Measurements from ENCODE around the gene NSUN3.

NSUN3 gene

DNA sequence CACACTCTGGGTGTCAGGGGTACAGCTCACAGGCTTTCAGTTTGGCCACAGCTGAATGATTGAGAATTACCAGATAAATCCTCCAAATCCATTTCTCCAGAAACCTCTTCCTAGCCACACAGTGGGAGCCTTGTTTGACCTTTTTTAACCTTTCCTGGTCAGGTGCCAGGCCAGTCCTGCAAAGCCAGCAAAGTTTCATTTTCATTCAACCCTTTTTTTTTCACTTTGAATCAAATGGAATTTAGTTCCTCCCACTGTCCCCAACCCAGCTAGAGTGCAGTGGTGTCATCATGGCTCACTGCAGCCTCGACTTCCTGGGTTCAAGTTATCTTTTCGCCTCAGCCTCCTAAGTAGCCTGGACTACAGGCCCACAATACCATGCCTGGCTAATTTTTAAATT lies 67.8 kb downstream of the NSUN3 start:
- DNase-seq = no peak
- no peak overlapping the region for H3K27ac Mint-ChIP-seq
- peaks cover 6% of the 10 kb centered on the region for H3K4me1 Mint-ChIP-seq (ENCODE audit: low read depth)
- H3K9me3 Mint-ChIP-seq = no peaks in the 10 kb centered on the region
- H3K4me3 Mint-ChIP-seq = no peak overlapping the region
- no peaks in the 10 kb centered on the region for H3K27me3 Mint-ChIP-seq
- H3K36me3 Mint-ChIP-seq (ENCODE audit: low read depth) = peaks cover 46% of the 10 kb centered on the region

DNA sequence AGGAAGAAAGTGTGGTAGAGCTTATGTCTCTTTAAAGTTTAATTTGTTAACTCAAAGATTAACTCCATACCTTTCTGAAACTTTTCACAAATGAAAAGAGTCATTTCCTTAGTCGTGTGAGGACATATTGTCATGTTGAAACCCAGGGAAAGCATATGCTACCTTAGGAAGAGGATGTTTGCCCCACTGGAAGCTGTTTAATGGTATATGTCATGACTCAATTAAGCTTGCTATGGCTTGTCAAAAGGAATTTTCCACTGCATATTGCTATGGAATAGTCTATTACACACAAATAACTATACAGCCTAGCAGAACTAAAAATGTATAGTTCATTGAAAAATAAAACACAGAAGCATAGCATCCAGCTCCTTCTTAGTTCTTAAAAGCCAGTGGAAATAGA lies 69.9 kb downstream of the NSUN3 start:
- Mint-ChIP-seq H3K36me3 (ENCODE audit: low read depth) (peaks cover 25% of the 10 kb centered on the region), H3K4me1 (ENCODE audit: low read depth) (peaks cover 6% of the 10 kb centered on the region), H3K27me3 (no peaks in the 10 kb centered on the region), H3K4me3 (no peak overlapping the region), H3K27ac (no peak overlapping the region), H3K9me3 (peaks cover 3% of the 10 kb centered on the region)
- DNase-seq = no peak

DNA sequence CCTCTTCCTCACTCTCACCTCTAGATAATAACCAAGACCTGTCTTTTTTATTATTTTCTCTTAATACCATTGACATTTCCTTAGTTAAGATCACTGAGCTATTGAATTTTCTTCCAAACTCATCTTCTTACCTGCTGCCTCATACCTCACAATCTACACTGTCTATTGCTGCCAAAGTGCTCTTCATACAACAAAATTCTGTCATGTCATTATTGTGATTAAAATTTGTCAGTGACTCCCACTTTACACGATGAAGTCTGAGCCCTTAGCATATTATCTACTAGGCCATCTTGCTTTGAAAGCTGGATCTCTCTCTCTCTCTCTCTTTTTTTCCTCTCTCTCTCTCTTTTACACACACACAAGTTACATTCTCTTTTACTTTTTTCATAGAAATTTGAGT lies 73.3 kb downstream of the NSUN3 start:
- Mint-ChIP-seq H3K4me1 (ENCODE audit: low read depth) (peaks cover 2% of the 10 kb centered on the region), H3K27ac (no peak overlapping the region), H3K36me3 (ENCODE audit: low read depth) (peaks cover 3% of the 10 kb centered on the region), H3K27me3 (no peaks in the 10 kb centered on the region), H3K9me3 (peaks cover 3% of the 10 kb centered on the region), H3K4me3 (no peak overlapping the region)
- DNase-seq = no peak

DNA sequence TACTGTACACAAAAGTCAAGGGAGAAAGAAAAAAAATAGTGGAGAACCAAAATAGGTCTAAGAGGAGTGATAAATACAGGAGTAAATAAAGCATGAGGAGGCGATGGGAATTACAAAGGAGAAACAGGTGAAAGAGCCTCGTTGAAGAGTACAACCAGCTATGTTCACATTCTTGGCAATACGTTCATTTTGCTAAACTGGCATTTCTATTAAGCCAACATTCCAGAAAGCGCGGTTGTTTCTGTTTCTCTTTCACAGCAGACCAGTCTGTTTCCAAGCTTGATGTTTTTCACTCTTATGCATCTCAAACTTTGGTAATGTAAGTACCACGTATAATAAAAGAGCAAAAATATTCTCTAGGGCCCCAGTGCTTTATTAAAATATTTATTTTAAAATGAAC lies 74.5 kb downstream of the NSUN3 start:
- H3K4me1 Mint-ChIP-seq (ENCODE audit: low read depth) = no peaks in the 10 kb centered on the region
- peaks cover 3% of the 10 kb centered on the region for H3K9me3 Mint-ChIP-seq
- no peak overlapping the region for H3K4me3 Mint-ChIP-seq
- no peak overlapping the region for H3K27ac Mint-ChIP-seq
- no peaks in the 10 kb centered on the region for H3K27me3 Mint-ChIP-seq
- DNase-seq = no peak
- no peaks in the 10 kb centered on the region for H3K36me3 Mint-ChIP-seq (ENCODE audit: low read depth)

DNA sequence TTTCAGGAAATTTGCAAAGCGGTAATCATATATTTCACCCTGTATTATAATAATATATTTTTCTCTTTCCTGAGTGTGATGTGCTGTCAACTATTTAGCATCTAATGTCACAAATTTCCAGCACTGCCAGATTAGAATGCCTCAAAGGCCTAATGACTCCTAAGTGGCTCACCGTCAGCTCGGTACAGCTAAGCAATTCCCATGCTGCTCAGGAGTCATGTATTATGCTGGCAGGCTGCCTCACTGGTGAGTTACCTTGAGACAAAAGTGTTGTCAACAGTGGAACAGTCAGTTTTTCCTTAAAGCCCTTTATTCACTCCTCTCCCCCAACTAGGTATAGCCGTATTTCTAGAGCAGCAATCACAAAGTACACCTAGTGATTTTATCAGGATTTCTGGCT lies 83.6 kb downstream of the NSUN3 start:
- Mint-ChIP-seq H3K4me3 (no peak overlapping the region), H3K4me1 (ENCODE audit: low read depth) (no peaks in the 10 kb centered on the region), H3K27me3 (peaks cover 15% of the 10 kb centered on the region), H3K9me3 (no peaks in the 10 kb centered on the region), H3K36me3 (ENCODE audit: low read depth) (no peaks in the 10 kb centered on the region), H3K27ac (no peak overlapping the region)
- DNase-seq = no peak

DNA sequence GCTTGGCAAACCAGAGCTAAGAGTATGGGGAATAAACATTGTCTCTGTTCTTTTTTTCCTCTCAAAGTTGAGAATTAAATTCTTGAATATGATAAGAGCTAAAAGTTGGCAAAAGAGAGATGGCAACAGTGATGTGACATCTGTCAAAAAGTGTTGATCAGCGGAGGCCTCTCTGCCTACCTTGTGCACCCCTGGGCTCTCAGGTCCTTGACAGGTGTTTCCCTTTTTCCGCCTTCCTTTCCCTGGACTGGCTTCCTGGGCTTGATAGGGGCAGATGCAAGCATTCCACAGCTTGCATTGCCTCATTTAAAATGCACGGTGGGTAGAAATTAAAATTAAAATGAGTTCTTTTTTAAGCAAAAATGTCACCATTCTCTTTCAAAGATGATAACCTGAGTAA lies 84.2 kb downstream of the NSUN3 start:
- no peak overlapping the region for H3K27ac Mint-ChIP-seq
- no peaks in the 10 kb centered on the region for H3K9me3 Mint-ChIP-seq
- H3K4me3 Mint-ChIP-seq = no peak overlapping the region
- H3K4me1 Mint-ChIP-seq (ENCODE audit: low read depth) = no peaks in the 10 kb centered on the region
- no peaks in the 10 kb centered on the region for H3K36me3 Mint-ChIP-seq (ENCODE audit: low read depth)
- DNase-seq = no peak
- peaks cover 21% of the 10 kb centered on the region for H3K27me3 Mint-ChIP-seq

DNA sequence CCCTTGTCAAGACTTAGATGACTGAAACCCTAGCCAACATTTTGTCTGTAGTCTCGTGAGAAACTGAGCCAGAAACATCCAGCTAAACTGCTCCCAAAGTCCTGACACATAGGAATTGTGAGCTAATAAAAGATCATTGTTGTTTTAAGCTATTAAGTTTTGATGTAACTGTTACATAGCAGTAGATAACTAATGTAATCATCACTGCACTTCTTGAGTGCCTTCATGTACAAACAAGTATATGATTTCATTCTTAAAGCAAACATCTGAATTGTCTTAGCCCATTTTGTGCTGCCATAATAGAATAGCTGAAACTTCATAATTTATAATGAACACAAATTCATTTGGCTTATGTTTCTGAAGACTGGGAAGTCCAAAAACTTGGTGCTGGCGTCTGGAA lies 87.3 kb downstream of the NSUN3 start:
- Mint-ChIP-seq H3K36me3 (ENCODE audit: low read depth) (no peaks in the 10 kb centered on the region), H3K9me3 (no peaks in the 10 kb centered on the region), H3K27ac (no peak overlapping the region)

DNA sequence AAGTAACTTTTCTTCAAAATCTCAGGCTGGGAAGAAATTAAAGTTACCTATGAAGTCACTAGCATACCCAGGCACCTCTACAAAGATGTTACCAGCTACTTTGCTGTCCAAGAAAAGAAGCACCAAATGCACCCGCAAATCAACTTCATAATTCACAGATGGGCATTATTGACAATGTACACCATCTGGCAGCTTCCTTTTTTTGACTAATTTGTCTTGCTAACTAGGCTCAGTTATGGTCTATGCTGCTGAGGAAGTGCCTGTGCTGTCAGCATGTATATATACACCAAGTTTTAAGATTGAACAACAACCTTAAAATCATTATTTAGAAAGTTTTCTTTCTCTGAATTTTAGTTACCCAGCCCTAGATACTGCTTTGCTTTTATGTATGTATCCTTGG lies 93.8 kb downstream of the NSUN3 start:
- no peak overlapping the region for H3K27ac Mint-ChIP-seq
- no peaks in the 10 kb centered on the region for H3K36me3 Mint-ChIP-seq (ENCODE audit: low read depth)
- no peak overlapping the region for H3K4me3 Mint-ChIP-seq
- H3K27me3 Mint-ChIP-seq = peaks cover 29% of the 10 kb centered on the region
- no peak for DNase-seq
- H3K4me1 Mint-ChIP-seq (ENCODE audit: low read depth) = no peaks in the 10 kb centered on the region
- H3K9me3 Mint-ChIP-seq = no peaks in the 10 kb centered on the region

More for the DNA sequence above, 87.3 kb downstream of the NSUN3 start:
- Mint-ChIP-seq H3K27me3 (peaks cover 23% of the 10 kb centered on the region), H3K4me3 (no peak overlapping the region), H3K4me1 (ENCODE audit: low read depth) (no peaks in the 10 kb centered on the region)
- DNase-seq = no peak

DNA sequence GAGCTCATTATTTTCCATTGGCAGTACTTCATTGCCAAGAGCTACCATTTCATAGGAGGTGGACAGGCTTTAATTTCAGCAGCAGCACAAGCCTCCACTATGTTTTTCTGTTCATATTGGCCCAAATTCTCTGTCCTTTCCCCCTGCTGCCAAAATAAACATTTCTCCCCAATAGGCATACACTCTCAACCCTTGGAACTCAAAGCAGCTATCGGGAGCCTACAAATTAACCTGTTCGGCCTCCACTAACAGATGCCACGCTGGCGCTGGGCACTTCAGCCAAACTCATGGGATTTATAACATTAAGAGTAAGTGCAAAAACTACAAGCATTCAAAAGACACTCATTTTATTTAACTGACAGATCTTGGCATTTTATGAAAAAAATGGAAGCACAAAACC lies 95.7 kb downstream of the NSUN3 start:
- DNase-seq = no peak
- H3K36me3 Mint-ChIP-seq (ENCODE audit: low read depth) = no peaks in the 10 kb centered on the region

DNA sequence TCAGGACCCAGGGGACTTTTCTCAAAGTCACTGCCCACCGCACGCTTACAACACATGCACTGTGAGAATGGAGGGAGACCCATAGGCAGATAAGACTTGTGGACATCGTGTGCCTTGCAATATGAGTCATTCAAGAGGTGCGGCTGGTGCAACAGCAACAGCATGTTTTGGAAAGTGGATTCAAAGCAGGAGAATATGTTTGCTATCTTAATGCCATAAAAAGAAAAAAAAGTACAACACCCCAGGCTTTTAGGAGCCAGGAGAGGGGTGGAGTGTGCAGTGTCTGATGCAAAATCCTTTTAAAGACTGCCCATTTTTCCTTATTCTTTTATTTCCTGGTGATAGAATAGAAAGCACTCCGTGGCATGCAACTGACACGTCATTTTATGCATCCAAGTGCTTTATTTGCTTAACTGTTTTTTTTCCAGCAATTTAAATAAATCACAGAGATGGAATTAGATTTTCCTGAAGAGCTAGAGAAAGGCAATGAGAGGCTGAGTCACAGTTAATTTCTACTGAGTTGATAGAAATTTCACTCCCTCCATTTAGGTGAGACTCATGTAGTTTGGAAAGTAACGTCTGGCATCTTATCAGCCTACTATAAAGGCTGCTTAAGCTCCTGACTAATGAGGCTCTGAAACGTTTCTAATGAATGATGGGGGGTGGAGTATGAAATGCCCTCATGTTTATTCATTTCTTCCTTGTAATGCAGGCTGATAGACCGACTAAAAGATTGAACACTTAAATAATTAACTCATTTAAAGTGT lies 96.4 kb downstream of the NSUN3 start:
- Mint-ChIP-seq H3K27ac (no peak overlapping the region), H3K27me3 (peaks cover 23% of the 10 kb centered on the region), H3K4me1 (ENCODE audit: low read depth) (peaks cover 2% of the 10 kb centered on the region), H3K4me3 (no peak overlapping the region), H3K36me3 (ENCODE audit: low read depth) (no peaks in the 10 kb centered on the region), H3K9me3 (no peaks in the 10 kb centered on the region)
- no peak for DNase-seq

More for the DNA sequence above, 95.7 kb downstream of the NSUN3 start:
- H3K27me3 Mint-ChIP-seq = peaks cover 23% of the 10 kb centered on the region
- no peaks in the 10 kb centered on the region for H3K9me3 Mint-ChIP-seq
- no peak overlapping the region for H3K4me3 Mint-ChIP-seq
- H3K27ac Mint-ChIP-seq = no peak overlapping the region
- peaks cover 2% of the 10 kb centered on the region for H3K4me1 Mint-ChIP-seq (ENCODE audit: low read depth)

DNA sequence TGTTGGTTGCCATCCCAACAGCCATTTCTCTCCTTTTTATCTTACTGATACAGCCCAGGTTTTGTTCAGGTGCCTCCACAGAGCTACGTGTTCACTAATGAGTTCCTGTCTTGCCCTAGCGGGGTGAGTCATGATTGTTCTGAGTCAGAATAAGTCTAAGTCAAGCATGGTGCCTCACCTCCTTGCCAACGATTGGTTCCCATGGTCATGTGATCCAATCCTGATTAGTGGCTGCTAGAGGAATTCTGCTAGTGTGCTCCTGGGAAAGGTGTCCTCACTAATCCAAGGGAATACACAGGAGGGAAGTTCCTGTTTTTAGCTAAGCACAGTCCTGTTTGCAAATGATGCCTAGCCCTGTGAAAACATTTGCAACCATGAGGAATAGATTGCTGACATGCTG lies 99.8 kb downstream of the NSUN3 start:
- Mint-ChIP-seq H3K4me1 (ENCODE audit: low read depth) (peaks cover 2% of the 10 kb centered on the region), H3K4me3 (no peak overlapping the region), H3K27me3 (peaks cover 13% of the 10 kb centered on the region), H3K36me3 (ENCODE audit: low read depth) (no peaks in the 10 kb centered on the region), H3K9me3 (no peaks in the 10 kb centered on the region), H3K27ac (no peak overlapping the region)
- DNase-seq = no peak

DNA sequence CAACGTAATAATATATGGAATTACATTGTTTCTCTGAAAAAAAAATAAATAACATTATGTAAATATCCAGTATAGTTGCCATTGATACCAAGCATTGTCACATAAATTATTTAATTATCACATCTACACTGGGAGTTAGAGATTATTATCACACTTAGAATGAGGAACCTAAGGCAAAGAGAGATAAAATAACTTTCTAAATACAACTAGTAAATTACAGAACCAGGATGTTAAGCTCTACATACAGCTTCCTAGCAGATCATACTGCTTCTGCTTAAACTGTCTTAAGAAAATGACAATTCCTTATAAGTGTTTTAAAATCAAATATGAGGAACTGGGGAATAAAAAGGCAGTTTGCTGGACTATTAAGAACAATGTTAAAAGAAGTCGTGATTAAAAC lies 104.5 kb downstream of the NSUN3 start:
- H3K9me3 Mint-ChIP-seq = no peaks in the 10 kb centered on the region
- H3K4me1 Mint-ChIP-seq (ENCODE audit: low read depth) = peaks cover 2% of the 10 kb centered on the region
- DNase-seq = no peak
- H3K27me3 Mint-ChIP-seq = peaks cover 5% of the 10 kb centered on the region
- no peak overlapping the region for H3K27ac Mint-ChIP-seq
- H3K36me3 Mint-ChIP-seq (ENCODE audit: low read depth) = no peaks in the 10 kb centered on the region
- no peak overlapping the region for H3K4me3 Mint-ChIP-seq

DNA sequence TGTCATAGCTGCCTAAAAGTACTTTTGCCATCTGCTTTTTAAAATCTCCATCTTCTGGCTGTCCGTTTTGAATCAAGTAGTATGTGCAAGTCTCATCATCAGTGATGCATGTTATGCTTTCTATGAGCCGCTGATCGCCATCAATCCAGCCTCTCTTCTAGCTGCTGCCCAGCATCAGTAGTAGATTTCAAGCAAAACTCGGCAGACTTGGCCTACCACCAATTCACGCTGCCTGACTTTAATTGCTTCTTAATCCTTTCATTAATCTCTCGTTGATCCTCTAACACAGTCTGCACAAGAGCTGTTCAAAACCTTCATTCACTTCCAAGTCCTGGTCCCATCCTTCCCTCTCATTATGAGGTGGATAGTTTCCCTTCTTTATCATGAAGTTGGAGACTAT lies 104.9 kb downstream of the NSUN3 start:
- no peaks in the 10 kb centered on the region for H3K9me3 Mint-ChIP-seq
- H3K36me3 Mint-ChIP-seq (ENCODE audit: low read depth) = no peaks in the 10 kb centered on the region
- H3K27me3 Mint-ChIP-seq = peaks cover 9% of the 10 kb centered on the region
- no peak overlapping the region for H3K27ac Mint-ChIP-seq
- H3K4me3 Mint-ChIP-seq = no peak overlapping the region
- no peak for DNase-seq
- no peaks in the 10 kb centered on the region for H3K4me1 Mint-ChIP-seq (ENCODE audit: low read depth)

DNA sequence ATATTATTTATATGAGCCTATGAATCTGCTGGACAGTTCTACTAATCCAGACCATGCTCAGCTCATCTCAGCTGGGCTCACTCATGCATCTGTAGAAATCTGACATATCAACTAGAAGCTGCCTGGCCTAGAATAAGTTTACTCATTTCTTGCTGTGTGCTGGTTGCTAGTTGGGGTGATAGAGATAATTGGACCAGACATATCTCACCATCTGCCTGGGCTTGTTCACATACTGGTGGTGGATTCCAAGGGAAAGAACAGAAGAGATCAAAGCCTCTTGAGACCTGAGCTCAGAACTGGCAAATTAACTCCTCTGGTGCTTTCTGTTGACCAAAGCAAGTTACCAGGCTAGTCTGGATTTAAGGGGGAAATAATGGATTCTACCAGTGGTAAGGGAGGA lies 109.1 kb downstream of the NSUN3 start:
- no peak for DNase-seq
- Mint-ChIP-seq H3K9me3 (no peaks in the 10 kb centered on the region), H3K4me1 (ENCODE audit: low read depth) (no peaks in the 10 kb centered on the region), H3K4me3 (no peak overlapping the region), H3K27ac (no peak overlapping the region), H3K36me3 (ENCODE audit: low read depth) (no peaks in the 10 kb centered on the region), H3K27me3 (peaks cover 15% of the 10 kb centered on the region)

DNA sequence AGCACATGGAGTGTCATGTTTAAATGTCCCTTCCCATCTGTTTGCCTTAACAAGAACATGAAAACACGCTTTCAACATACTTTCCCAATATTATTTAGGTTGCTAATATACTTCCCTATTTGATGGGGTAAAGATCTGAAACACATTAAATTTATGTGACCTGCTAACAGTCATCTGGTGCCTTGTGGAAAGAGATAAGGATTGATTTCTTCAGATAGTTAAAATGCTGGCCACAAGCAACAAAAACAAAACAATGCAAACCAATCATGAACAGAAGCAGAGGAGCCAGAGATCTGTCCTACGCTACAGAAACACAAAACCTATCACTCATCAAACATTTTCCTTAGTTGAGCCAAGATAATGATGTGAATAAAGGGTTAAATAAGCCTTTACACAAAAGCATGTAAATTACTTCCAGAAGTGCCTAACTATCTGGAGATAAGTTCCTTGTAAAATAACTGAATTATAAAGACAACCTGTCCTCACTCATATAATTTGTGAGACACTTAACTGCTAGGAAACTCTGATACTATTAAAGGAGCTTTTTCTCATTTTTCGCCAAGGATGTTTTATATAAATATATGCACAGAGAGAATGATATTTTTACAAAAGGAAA lies 109.9 kb downstream of the NSUN3 start:
- no peaks in the 10 kb centered on the region for H3K9me3 Mint-ChIP-seq
- H3K4me3 Mint-ChIP-seq = no peak overlapping the region
- H3K36me3 Mint-ChIP-seq (ENCODE audit: low read depth) = no peaks in the 10 kb centered on the region
- H3K27me3 Mint-ChIP-seq = peaks cover 15% of the 10 kb centered on the region
- H3K4me1 Mint-ChIP-seq (ENCODE audit: low read depth) = no peaks in the 10 kb centered on the region
- no peak for DNase-seq
- no peak overlapping the region for H3K27ac Mint-ChIP-seq

Data from activated T-cell treated with anti-CD3 and anti-CD28 coated beads, Interleukin-2, amount 50 U/mL, for 24 hours (primary cell).